ENCODE measurements around the gene TLCD5. TPM values are rescaled to one million over a fixed set of nuclear protein-coding genes. Genes with fewer than 3 reads are reported as not detected.

The TLCD5 gene
- polyA plus RNA-seq, 1 donor (not counting 4 experiments of a cell fraction or from before 2014, with no cell fraction given), result 4.0 TPM

DNA sequence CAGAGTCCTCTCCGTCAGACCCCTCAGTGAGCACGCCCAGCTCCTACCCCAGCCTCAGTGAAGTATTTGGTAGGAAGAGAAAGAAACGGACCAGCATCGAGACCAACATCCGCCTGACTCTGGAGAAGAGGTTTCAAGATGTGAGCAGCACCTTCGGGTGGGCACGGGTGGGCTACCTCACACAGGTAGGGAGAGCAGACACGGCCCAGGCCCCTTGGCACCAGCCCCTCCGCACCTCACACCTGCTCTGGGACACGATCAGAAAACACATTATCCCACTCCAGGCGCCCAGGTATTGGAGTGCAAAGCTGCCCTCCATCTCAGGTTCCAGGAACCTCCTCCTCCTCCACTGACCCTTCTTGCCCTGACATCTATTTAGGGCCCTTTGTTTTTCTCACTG, 17.6 kb upstream of the TLCD5 start:
- dilution Hi-C loops (cut with MboI; ENCODE audit: extremely low pct_ligation_motif_present, low sequenced_read_pairs), result no loop called here
- no peaks in the 10 kb centered on the region for H3K27me3 ChIP-seq (ENCODE audit: control insufficient read depth, extremely low read depth, insufficient read depth, low read length)
- no peak overlapping the region for H3K9ac ChIP-seq (ENCODE audit: control insufficient read depth, extremely low read depth, insufficient read depth, low read length)
- no peak overlapping the region for H3K4me3 ChIP-seq (ENCODE audit: control insufficient read depth in 2 of 3, extremely low read depth in 1 of 3, insufficient read depth in 2 of 3, low read depth in 1 of 3, low read length in 3 of 3)
- TF ChIP-seq EZH2 (IDR thresholded peaks at IDR 0.05; ENCODE audit: low read length) (no peak), CTCF (optimal IDR thresholded peaks at IDR 0.05 in 1 of 3, IDR thresholded peaks at IDR 0.05 in 1 of 3, conservative IDR thresholded peaks at IDR 0.05 in 1 of 3; ENCODE audit: extremely low read depth in 1 of 3, insufficient read depth in 2 of 3, low read length in 3 of 3) (no peak)
- no peaks in the 10 kb centered on the region for H3K79me2 ChIP-seq (ENCODE audit: control insufficient read depth, insufficient read depth, low read length)
- H3K4me1 ChIP-seq (ENCODE audit: control insufficient read depth, extremely low read depth, insufficient read depth, low read length), result peaks cover 39% of the 10 kb centered on the region
- no peaks in the 10 kb centered on the region for H3K9me1 ChIP-seq (ENCODE audit: control insufficient read depth, extremely low read depth, insufficient read depth, low read length)
- H4K20me1 ChIP-seq (ENCODE audit: control insufficient read depth, extremely low read depth, insufficient read depth, low read length), result no peaks in the 10 kb centered on the region
- FAIRE-seq (no peak), DNase-seq (ENCODE audit: low read depth, low spot score) (no peak)
- H3K9me3 ChIP-seq (ENCODE audit: control insufficient read depth, low read depth, low read length), result no peaks in the 10 kb centered on the region
- H3K27ac ChIP-seq (ENCODE audit: control insufficient read depth, insufficient read depth, low read length), result no peak overlapping the region
- H3K36me3 ChIP-seq (ENCODE audit: control insufficient read depth in 2 of 2, extremely low read depth in 1 of 2, insufficient read depth in 2 of 2, low read length in 2 of 2), result no peaks in the 10 kb centered on the region
- H3K4me2 ChIP-seq (ENCODE audit: control insufficient read depth, extremely low read depth, insufficient read depth, low read depth, low read length), result no peak overlapping the region
- H2AFZ ChIP-seq (ENCODE audit: control insufficient read depth, low read length), result no peak overlapping the region

DNA sequence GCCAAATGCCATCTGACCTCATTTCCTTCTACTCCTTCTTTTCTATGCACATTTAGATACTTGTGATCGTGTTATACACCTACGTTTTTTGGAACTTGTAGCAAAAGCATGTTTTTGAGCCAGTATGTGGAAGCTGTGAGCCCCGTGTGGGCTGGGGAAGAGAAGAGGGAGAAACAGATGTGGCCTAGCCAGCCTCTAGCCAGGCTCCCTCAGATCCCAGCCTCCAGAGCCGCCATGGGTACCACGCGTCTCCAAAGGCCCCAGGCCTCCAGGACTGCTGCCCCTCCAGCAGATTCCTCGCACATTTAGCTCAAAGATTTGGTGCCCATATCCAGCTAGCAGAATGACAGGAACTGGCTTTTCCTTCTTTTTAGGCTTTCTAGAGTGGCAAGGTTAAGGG, 17.0 kb upstream of the TLCD5 start:
- H3K4me2 ChIP-seq (ENCODE audit: control insufficient read depth, extremely low read depth, insufficient read depth, low read depth, low read length), result no peak overlapping the region
- H3K27me3 ChIP-seq (ENCODE audit: control insufficient read depth, extremely low read depth, insufficient read depth, low read length), result no peaks in the 10 kb centered on the region
- no peaks in the 10 kb centered on the region for H3K9me1 ChIP-seq (ENCODE audit: control insufficient read depth, extremely low read depth, insufficient read depth, low read length)
- no peak overlapping the region for H3K27ac ChIP-seq (ENCODE audit: control insufficient read depth, insufficient read depth, low read length)
- H2AFZ ChIP-seq (ENCODE audit: control insufficient read depth, low read length), result no peak overlapping the region
- no peak overlapping the region for H3K4me3 ChIP-seq (ENCODE audit: control insufficient read depth in 2 of 3, extremely low read depth in 1 of 3, insufficient read depth in 2 of 3, low read depth in 1 of 3, low read length in 3 of 3)
- FAIRE-seq (no peak), DNase-seq (ENCODE audit: low read depth, low spot score) (no peak)
- no peak for TF ChIP-seq EZH2 (IDR thresholded peaks at IDR 0.05; ENCODE audit: low read length)
- TF ChIP-seq CTCF (optimal IDR thresholded peaks at IDR 0.05 in 1 of 3, IDR thresholded peaks at IDR 0.05 in 1 of 3, conservative IDR thresholded peaks at IDR 0.05 in 1 of 3; ENCODE audit: extremely low read depth in 1 of 3, insufficient read depth in 2 of 3, low read length in 3 of 3), result no peak
- H3K36me3 ChIP-seq (ENCODE audit: control insufficient read depth in 2 of 2, extremely low read depth in 1 of 2, insufficient read depth in 2 of 2, low read length in 2 of 2), result no peaks in the 10 kb centered on the region
- peaks cover 38% of the 10 kb centered on the region for H3K4me1 ChIP-seq (ENCODE audit: control insufficient read depth, extremely low read depth, insufficient read depth, low read length)
- dilution Hi-C loops (cut with MboI; ENCODE audit: extremely low pct_ligation_motif_present, low sequenced_read_pairs), result no loop called here
- no peaks in the 10 kb centered on the region for H4K20me1 ChIP-seq (ENCODE audit: control insufficient read depth, extremely low read depth, insufficient read depth, low read length)
- H3K9ac ChIP-seq (ENCODE audit: control insufficient read depth, extremely low read depth, insufficient read depth, low read length), result no peak overlapping the region
- H3K79me2 ChIP-seq (ENCODE audit: control insufficient read depth, insufficient read depth, low read length), result no peaks in the 10 kb centered on the region
- H3K9me3 ChIP-seq (ENCODE audit: control insufficient read depth, low read depth, low read length), result no peaks in the 10 kb centered on the region
